PC-9 (cell line): ENCODE measurements around the gene IGLL5. TPM values are rescaled to one million over a fixed set of nuclear protein-coding genes. Genes with fewer than 3 reads are reported as not detected.

Experiments used
- BruUV-seq: library from RNA; stranded (reverse); fragments of 400-500 nt; replicated peaks from 2 replicates; lab custom pipeline; 2021; lab: Mats Ljungman, UMichigan
- CTCF ChIA-PET: fragments of 300-600 bp; sonication (Branson Sonifier 250); formaldehyde crosslinking; loops from one replicate; lab custom pipeline; 2022; ENCODE audit warnings: antibody characterized with exemption; lab: Charles Lee
- POLR2A ChIA-PET: fragments of 300-600 bp; sonication (Branson Sonifier 250); formaldehyde crosslinking; loops from one replicate; lab custom pipeline; 2022; ENCODE audit warnings: antibody characterized with exemption; ENCODE audit not compliant: unreplicated experiment; lab: Charles Lee
- DNase-seq, 2 experiments: peaks; one replicate each; pipeline versions ENCODE4 v3.0.0 to v3.0.0-alpha.2; 2015 to 2022; ENCODE audit warnings: mixed read lengths in 1 of 2
- H2AFZ ChIP-seq: fragments of 200-600 bp; sonication (generic); 2 replicates; pipeline ENCODE4 v1.8.1; 2017; ENCODE audit warnings: antibody characterized with exemption
- H3F3A ChIP-seq: fragments of 200-600 bp; sonication (generic); 2 replicates; pipeline ENCODE4 v1.8.1; 2017; ENCODE audit warnings: antibody characterized with exemption, mild to moderate bottlenecking, low read depth; ENCODE audit not compliant: insufficient read depth
- H3K27ac ChIP-seq: fragments of 200-600 bp; sonication (generic); 2 replicates; pipeline ENCODE4 v1.6.1; 2016; ENCODE audit warnings: mixed run types
- H3K27me3 ChIP-seq: fragments of 200-600 bp; sonication (generic); 2 replicates; pipeline ENCODE4 v1.6.1; 2016; ENCODE audit warnings: low read depth, mixed run types; ENCODE audit not compliant: insufficient read depth
- H3K36me3 ChIP-seq: fragments of 200-600 bp; sonication (generic); 2 replicates; pipeline ENCODE4 v1.6.1; 2016; ENCODE audit warnings: low read depth, mixed run types
- H3K4me1 ChIP-seq: fragments of 200-600 bp; sonication (generic); replicated peaks from 2 replicates; pipeline ENCODE4 v1.6.1; 2016; ENCODE audit warnings: mixed run types; ENCODE audit not compliant: insufficient read depth
- H3K4me2 ChIP-seq: fragments of 200-600 bp; sonication (generic); 2 replicates; pipeline ENCODE4 v1.6.1; 2017; ENCODE audit warnings: mixed run types
- H3K4me3 ChIP-seq: fragments of 200-600 bp; sonication (generic); 2 replicates; pipeline ENCODE4 v1.6.1; 2016; ENCODE audit warnings: mixed run types
- H3K79me2 ChIP-seq: fragments of 200-600 bp; sonication (generic); 2 replicates; pipeline ENCODE4 v1.6.1; 2017; ENCODE audit warnings: low read depth, mixed run types
- H3K9me2 ChIP-seq: fragments of 200-600 bp; sonication (generic); 2 replicates; pipeline ENCODE4 v1.8.1; 2017; ENCODE audit warnings: mild to moderate bottlenecking; ENCODE audit not compliant: insufficient read depth
- H3K9me3 ChIP-seq: fragments of 200-600 bp; sonication (generic); 2 replicates; pipeline ENCODE4 v1.8.1; 2016; ENCODE audit warnings: low read depth; ENCODE audit not compliant: insufficient read depth
- H4K20me1 ChIP-seq: fragments of 200-600 bp; sonication (generic); 2 replicates; pipeline ENCODE4 v1.8.1; 2017; ENCODE audit not compliant: insufficient read depth
- CTCF ChIP-seq: fragments of 200-600 bp; sonication (generic); conservative IDR thresholded peaks from 2 replicates; pipeline ENCODE4 v1.6.1; 2017; ENCODE audit warnings: mixed run types, antibody characterized with exemption, mild to moderate bottlenecking, moderate library complexity
- EZH2 ChIP-seq: fragments of 200-600 bp; sonication (generic); IDR thresholded peaks from 2 replicates; pipeline ENCODE4 v1.8.0; 2017; ENCODE audit warnings: antibody characterized with exemption, low read depth
- intact Hi-C: fragments of 100-400 bp; cut with micrococcal nuclease; formaldehyde crosslinking; loops from one replicate; pipeline ENCODE4 v1.10.0; 2022; ENCODE audit not compliant: unreplicated experiment
- total RNA-seq: library from RNA; stranded (reverse); gene quantifications from 2 replicates; pipeline ENCODE4 v1.2.3, GENCODE V29; 2021

The IGLL5 gene
- total RNA-seq, 1 experiment from 2014 or later: not detected

- Histone ChIP-seq H2AFZ (no peak overlapping the region), H3K4me1 (no peaks in the 10 kb centered on the region), H3F3A (no peaks in the 10 kb centered on the region), H3K9me2 (no peaks in the 10 kb centered on the region), H3K9me3 (no peaks in the 10 kb centered on the region), H3K79me2 (no peaks in the 10 kb centered on the region), H3K36me3 (no peaks in the 10 kb centered on the region), H3K27ac (no peak overlapping the region), H3K27me3 (peaks cover 96% of the 10 kb centered on the region), H3K4me2 (no peak overlapping the region), H4K20me1 (no peaks in the 10 kb centered on the region), H3K4me3 (no peak overlapping the region)
- ChIA-PET POLR2A (no interaction called here), CTCF (no interaction called here)
- DNase-seq: no peak
- TF ChIP-seq CTCF: no peak
- TF ChIP-seq EZH2: no peak
- BruUV-seq: no TSS peak
- intact Hi-C loops: no loop called here
These were observed 25.3 kb downstream of the IGLL5 start for GRCh38 chr22:22912988-22913253.

- CTCF ChIA-PET: no interaction called here
- no peaks in the 10 kb centered on the region for H3K79me2 ChIP-seq
- H3K27me3 ChIP-seq: peaks cover 94% of the 10 kb centered on the region
- no peaks in the 10 kb centered on the region for H3K9me2 ChIP-seq
- no peak overlapping the region for H3K27ac ChIP-seq
- no peaks in the 10 kb centered on the region for H3K36me3 ChIP-seq
- H4K20me1 ChIP-seq: no peaks in the 10 kb centered on the region
- no peaks in the 10 kb centered on the region for H3K4me1 ChIP-seq
- H3K4me3 ChIP-seq: no peak overlapping the region
- no peak overlapping the region for H2AFZ ChIP-seq
- POLR2A ChIA-PET: no interaction called here
- no peak for DNase-seq
- TF ChIP-seq CTCF (no peak), EZH2 (no peak)
- H3K4me2 ChIP-seq: no peak overlapping the region
- H3F3A ChIP-seq: no peaks in the 10 kb centered on the region
- no peaks in the 10 kb centered on the region for H3K9me3 ChIP-seq
- BruUV-seq: no TSS peak
- intact Hi-C loops: no loop called here
These were observed 26.4 kb downstream of the IGLL5 start for GRCh38 chr22:22913989-22914388.

GRCh38 chr22:22914726-22915669 is 27.4 kb downstream of the IGLL5 start:
- Histone ChIP-seq H3K79me2 (no peaks in the 10 kb centered on the region), H3K9me3 (no peaks in the 10 kb centered on the region), H3K4me2 (no peak overlapping the region), H3K36me3 (no peaks in the 10 kb centered on the region), H2AFZ (no peak overlapping the region), H3K4me3 (no peak overlapping the region), H3K4me1 (no peaks in the 10 kb centered on the region), H3K9me2 (no peaks in the 10 kb centered on the region), H3K27ac (no peak overlapping the region), H3K27me3 (peaks cover 88% of the 10 kb centered on the region), H3F3A (no peaks in the 10 kb centered on the region), H4K20me1 (no peaks in the 10 kb centered on the region)
- intact Hi-C loops: no loop called here
- BruUV-seq: no TSS peak
- ChIA-PET POLR2A (no interaction called here), CTCF (no interaction called here)
- DNase-seq: no peak
- TF ChIP-seq EZH2: no peak
- TF ChIP-seq CTCF: no peak
